HG03442 (cell line): ENCODE results near the gene APBA2.

Experiments used
- ATAC-seq: cut with Tn5 transposase; IDR thresholded peaks from one replicate; pipeline ENCODE4 v1.9.1; 2021; ENCODE audit warnings: mild to moderate bottlenecking, moderate library complexity; ENCODE audit not compliant: unreplicated experiment

APBA2 gene

DNA sequence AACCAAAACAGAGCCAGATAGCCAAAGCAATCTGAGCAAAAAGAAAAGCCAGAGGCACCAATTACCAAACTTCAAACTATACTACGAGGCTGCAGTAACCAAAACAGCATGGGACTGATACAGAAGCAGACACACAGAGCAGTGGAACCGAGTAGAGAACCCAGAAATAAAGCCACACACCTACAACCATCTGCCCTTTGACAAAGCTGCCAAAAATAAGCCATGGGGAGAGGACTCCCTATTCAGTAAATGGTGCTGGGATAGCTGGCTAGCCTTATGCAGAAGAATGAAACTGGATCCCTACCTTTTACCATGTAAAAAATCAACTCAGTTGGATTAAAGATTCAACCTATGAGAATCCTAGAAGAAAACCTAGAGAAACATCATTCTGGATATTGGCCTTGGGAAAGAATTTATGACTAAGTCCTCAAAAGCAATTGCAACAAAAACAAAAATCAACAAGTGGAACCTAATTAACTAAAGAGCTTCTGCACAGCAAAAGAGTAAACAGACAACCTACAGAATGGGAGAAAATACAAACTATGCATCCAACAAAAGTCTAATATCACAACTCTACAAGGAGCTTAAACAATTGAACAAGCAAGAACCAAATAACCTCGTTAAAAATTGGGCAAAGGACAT is 95.1 kb downstream of the APBA2 start:
- no peak for ATAC-seq

DNA sequence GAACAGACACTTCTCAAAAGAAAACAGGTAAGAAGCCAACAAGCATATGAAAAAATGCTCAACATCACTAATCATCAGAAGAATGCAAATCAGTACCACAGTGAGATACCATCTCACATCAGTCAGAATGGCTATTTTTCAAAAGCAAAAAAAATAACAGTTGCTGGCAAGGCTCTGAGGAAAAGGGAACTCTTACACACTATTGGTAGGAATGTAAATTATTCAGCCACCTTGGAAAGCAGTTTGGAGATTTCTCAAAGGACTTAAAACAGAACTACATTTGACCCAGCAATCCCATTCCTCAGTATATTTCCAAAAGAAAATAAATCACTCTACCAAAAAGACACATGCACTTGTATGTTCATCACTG is 95.6 kb downstream of the APBA2 start:
- no peak for ATAC-seq

DNA sequence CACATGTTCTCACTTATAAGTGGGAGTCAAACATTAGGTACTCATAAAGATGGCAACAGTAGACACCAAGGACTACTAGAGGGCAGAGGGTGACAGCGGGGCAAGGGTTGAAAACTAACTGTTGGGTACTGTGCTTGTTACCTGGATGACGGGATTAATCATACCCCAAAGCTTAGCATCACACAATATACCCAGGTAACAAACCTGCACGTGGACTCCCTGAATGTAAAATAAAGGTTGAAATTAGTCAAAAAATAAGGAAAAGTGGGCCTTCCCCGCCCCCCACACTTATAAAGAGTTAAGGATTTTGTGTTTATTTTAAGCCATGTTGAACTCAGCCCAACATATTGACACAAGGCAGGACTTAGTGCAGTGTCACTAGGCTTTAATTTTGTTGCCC is 96.1 kb downstream of the APBA2 start:
- ATAC-seq, result no peak

DNA sequence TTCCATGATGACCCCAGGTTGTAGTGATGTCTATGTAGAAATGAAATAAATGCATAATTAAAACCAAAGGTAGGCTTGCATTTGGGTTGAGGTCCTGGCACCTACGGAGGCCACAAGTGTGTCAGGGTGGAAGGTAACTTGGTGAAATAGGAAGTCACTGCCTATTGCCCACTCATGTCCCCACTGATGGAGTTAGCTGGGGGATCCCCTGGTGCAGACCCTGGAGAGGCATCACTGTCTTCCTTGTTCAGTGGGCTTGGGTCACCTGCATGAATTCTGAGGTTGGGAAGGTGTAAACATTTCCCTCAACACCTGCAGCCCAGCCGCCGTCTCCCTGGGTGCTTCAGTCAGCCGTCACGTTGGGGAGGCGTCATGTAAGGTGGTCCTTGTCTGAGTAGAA is 97.1 kb downstream of the APBA2 start:
- no peak for ATAC-seq

DNA sequence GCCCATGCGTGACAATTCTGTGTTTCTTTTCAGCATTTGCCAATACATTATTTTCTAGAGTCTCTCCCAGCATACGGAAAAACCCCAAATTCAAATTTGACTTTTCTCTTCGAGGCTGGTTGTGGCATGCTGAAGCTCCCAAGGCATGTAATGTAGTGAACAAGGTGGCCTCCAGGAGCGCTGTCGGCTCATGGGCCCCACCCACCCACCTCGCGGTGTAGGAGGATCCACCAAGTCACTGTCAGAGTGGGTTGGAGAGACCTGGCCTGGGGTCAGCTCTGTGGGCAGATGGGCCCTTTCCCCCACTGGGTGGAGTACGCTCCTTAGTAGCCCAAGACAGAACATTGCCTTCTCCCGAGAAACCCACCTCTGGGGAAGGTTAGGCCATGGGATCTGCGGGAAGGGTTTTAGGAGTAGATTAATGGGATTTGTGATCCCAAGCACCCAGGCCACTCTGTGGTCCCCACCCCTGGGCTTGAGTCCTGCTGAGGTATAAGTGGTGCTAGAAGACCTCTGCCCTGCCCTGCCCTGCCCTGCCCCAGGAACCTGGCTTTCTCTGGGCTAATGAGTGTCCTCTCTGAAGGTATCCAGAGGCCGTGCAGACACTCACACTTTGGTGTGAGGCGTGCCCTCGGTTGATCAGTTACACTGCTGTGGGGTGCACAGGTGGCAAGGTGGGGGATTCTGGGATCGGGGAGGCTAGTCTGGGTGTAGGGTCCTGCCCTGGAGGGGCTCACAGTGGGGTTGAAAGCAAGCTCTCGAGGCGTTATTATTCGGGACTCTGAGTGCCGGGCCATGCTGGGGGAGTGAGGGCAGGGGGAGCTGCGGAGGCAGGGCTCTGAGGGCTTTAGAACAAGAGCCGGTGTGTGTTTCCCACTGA is 97.9 kb downstream of the APBA2 start:
- no peak for ATAC-seq

DNA sequence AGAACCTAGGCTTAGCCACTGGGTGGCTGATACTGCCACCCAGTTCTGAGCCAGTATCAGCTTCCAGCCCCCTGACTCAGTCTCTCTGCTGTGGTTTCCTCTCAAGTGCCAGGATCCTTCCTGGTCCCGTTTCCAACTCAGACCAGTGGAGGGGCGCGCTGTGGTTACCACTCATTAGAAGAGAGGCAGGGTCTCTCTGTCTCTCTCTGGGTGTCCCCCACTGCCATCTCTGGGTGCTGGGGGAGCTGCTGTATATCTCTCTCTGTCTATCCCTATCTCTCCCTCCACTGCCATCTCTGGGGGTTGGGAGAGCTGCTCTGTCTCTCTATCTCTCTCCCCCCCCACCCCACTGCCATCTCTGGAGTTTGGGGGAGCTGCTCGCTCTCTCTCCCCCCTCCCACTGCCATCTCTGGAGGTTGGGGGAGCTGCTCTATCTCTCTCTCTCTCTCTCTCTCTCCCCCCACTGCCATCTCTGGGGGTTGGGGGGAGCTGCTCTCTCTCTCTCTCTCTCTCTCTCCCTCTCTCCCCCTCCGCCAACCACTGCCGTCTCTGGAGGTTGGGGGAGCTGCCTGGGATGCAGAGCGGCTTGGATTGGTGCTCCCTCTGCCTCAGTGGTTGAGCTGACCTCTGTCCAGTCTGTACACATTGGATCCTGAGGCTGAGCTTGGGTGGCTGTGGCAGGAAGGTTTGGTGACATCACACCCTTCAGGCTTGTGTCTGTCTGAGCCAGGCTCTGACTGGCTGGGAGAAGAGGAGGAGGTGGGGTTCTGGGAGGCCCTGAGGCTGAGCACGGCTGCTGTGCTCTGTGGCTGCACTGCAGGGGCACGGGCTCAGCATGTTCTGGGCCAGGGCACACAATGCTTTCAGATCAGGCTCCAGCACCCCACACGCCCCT is 98.9 kb downstream of the APBA2 start:
- ATAC-seq, result no peak

DNA sequence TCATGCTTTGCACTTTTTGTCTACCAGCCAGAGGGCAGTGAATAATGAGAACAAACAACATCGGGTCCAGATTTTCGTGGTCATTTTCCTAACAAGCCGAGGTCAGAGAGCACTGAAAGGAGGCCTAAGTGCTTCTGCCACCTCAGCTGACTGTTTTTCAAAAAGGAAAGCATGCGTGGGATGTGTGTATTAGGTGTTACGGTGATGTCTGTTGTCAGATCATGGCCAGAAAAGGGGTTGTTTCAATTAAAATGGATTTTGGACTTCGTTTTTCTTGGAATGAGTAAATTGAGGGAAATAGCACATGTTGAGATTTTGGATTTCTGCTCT is 99.5 kb downstream of the APBA2 start:
- ATAC-seq, result no peak

DNA sequence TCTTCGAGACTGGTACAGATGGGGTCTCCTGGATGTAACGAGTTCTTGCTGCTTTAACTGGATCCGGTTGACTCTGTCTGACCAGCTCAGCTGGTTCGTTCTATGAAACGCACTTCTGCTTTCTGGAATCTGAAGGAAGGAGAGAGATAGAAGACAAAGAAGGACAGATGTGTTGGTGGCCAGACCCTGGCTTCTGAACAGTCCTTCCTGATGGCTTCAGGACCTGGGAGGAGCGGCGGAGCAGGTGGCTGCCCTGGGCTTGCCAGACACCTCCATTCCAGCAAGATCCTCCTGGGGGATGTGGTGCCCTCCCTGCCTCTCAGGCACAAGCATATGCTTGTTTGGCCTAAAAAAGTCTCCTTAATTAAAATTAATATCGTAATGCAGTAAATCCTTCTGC is 99.9 kb downstream of the APBA2 start:
- no peak for ATAC-seq

DNA sequence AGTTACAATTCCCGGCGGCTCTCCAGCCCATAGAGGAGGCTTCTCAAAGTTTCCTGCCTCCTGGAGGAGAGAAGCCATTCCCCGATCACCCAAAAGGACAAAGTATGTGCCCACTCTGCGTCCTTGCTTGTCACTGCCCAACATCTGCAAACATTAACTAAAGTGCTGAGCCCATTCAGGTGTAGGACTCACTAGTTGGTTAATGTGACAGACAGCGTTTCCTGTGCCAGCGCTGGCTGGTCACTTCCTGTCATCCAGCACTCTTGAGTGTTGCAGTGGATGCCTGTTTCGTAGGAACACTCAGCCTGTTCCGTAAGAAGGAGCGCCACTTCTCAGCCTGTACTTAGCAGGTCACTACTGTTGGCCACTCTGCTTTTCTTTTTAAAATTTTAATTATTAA is 100.3 kb downstream of the APBA2 start:
- ATAC-seq, result no peak

DNA sequence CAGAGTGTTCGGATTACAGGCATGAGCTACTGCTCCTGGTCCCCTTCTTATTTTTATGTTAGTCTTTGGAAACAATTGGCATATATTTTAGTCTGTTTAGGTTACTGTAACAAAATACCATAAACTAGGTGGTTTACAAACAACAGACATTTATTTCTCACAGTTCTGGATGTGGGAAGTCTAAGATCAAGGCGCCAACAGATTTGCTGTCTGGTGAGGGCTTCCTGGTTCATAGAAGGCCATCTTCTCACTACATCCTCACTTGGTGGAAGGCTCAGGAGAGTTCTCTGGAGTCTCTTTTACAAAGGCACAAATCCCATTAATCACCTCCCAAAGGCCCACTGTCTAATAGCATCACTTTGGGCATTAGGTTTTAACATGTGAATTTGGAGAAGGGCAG is 101.0 kb downstream of the APBA2 start:
- no peak for ATAC-seq

DNA sequence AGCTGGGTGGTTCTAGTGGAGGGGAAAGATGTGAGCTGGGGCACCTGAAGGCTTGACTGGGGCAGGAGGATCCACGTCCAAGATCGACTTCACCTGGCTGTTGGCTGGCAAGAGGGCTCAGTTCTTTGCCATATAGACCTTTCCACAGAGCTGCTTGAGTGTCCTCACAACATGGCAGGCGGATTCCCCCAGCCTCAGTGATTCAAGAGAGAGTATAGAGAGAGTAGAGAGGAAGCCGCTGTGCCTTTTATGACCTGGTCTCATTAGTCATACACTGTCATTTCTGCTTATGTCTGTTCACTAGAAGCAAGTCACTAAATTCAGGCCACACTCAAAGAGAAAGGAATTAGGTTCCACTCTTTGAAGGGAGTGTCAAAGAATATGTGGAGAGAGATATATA is 101.6 kb downstream of the APBA2 start:
- no peak for ATAC-seq

DNA sequence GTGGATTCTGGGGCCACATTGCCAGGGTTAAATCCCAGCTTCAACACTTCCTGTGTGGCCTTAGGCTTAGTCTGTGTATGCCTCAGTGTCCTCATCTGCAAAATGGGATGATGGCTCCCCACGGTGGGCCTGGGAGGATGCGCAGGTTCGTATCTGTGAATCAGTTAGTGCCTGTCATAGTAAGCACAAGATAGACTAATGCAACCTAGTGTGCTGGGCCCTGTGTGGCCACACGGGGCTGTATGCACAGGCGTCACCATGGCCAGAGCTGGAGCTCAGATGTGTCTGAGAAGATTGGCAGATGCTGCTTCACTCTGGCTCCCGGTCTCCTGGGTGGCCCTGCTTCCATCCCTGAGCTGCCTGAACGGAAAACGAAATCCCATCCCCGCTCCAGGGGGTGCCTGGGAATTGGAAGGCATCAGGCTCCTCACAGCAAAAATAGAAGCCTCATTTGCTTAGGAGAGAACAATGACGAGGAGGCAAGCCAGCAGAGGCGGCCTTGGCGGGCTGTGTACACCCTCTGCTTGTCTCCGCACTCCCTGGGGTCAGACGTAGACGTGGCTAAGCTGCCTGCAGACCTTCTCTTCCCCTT is 103.6 kb downstream of the APBA2 start:
- no peak for ATAC-seq

DNA sequence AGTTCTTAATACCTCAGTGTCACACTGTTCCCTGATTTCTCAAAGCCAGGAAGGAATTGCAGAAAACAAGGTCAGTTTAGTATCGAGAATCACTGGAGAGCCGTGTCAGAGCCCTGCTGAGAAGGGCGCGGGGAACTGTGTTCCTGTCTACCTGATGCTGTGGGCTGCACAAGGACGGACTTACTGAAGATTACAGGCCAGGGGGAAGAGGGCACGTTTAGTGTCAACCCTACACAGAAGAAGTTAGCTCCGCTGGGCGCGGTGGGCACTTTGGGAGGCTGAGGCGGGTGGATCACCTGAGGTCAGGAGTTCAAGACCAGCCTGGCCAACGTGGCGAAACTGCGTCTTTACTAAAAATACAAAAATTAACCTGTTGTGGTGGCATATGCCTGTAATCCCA is 104.1 kb downstream of the APBA2 start:
- no peak for ATAC-seq

DNA sequence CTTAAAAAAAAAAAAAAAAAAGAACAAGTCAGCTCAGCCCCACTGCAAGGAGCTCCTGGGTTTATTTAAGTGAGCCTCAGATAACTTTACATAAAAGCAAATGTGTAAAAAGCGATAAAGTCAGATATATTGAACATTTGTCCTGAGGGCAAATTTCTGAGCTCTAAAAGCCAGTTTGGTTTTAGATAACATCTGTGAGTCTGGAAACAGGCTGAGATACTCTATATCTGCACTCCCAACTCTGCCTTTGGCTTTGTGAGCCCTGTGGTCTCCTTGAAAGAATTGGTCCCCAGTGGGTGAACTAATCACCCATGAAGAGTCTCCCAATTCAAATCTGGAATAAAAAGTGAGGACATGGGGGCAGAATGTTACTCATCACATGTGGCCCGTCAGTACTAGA is 104.6 kb downstream of the APBA2 start:
- ATAC-seq, result no peak

DNA sequence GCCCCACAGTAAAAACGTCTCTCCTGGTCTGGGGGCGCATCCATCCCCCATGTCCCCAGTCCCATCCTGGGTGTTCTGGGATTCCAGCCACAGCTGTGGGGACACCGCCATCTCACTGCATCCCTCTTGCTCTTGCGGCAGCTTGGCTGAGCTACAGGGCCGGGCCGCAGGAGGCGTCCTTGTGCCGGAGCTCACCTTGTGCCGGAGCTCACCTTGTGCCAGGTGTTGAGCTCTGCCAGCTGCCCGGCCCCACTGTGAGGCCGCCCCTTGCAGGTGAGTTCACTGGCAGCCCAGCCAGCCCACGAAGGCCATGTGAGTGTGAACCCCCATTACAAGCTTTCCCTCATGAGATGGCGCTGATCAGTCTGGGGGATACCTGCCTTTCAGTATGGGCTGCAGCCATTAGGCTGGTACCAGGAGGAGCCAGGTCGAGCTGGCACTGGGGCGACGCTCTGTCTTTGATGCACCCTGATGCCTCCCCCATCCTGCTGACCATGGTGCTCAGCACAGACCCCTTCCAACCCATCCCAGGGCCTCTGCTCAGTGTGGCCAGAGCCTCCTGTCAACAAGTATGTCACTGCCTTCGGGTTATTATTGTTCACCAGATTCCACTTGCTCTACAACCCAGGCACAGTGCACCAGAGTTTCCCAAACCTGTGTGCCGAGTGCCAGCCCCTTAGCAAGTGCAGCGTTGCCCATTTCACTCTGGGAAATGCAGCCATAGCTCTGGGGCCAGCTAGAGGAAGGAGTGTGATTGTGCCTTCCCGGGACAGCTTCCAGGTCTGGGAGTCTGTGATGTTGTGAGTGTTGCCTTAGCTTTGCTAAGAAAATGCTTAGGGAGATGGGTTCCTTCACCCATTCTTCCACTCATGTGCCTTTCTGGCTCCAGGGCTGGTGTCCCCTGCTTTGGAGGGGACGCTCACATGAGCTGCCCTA is 105.7 kb downstream of the APBA2 start:
- ATAC-seq, result no peak

DNA sequence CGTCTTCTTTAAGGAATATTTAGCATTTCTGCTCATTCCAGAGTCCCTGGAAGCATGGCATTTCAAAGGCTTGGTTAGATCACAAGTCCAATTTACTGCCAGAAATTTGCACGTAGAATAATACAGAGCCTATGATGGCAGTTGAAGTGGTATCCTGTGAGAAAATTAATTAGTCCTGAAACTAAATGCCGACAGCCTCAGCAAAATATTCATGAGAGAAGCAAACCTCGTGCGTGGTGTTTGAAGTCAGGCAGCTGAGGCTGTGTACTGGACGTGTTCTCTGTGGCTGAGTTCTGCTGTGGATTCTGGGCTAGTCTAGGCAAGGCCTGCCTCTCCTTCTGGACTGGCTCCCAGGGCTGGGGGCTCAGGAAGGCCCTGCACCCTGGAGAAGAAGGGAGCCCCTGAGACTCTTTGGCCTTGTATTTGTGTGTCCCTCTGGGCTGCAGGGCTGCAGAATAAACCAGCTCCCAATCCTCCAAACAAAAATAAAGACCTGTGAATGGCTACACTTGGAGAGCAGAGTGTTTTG is 106.6 kb downstream of the APBA2 start:
- ATAC-seq, result no peak

DNA sequence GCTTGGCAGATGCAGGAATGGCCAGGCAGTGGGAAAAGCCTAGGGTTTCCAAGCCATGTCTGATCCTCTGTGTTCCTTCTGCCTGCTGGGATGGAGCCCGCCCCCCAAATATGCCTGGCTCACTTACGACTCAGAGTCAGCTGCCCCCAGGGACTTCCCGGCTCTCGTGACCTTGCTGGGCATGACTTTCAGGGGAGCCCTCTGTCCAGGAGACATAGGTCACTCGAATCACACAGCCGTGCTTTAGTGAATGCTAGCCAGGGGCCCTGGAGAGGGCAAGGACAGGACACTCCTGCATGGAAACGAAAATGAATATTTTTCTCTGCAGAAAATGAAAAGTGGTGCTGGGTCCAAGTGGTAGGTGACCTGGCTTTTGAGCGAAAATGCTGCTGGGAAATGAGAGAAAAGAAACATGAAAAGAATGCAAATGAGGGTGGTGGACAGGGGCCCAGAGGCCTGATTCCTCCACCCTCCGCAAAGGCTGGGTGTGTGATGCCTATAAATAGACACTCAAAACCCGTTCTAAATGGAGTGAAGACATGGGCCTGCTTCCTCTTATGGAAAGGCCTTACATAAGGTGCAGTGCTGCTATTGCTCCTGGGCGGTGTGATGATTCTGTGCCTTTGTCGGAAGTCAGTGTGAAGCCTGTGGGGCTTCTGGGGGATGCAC is 107.4 kb downstream of the APBA2 start:
- ATAC-seq, result no peak

DNA sequence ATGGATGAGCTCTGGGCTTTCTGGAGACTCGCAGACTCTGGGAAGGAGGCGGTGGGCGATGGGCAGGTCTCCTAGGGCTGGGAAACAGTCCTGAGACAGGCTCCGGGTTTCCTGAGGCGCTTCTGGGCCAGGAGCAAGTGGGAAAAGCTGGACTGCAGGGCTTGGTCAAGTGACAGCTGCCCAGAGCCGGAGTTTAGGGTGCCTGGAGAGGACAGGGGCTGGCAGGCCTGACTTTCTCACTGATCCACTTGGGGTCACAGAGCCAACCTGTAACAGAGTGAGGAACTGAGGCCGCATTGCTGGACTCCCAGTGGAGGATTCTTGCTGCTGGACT is 107.9 kb downstream of the APBA2 start:
- no peak for ATAC-seq

DNA sequence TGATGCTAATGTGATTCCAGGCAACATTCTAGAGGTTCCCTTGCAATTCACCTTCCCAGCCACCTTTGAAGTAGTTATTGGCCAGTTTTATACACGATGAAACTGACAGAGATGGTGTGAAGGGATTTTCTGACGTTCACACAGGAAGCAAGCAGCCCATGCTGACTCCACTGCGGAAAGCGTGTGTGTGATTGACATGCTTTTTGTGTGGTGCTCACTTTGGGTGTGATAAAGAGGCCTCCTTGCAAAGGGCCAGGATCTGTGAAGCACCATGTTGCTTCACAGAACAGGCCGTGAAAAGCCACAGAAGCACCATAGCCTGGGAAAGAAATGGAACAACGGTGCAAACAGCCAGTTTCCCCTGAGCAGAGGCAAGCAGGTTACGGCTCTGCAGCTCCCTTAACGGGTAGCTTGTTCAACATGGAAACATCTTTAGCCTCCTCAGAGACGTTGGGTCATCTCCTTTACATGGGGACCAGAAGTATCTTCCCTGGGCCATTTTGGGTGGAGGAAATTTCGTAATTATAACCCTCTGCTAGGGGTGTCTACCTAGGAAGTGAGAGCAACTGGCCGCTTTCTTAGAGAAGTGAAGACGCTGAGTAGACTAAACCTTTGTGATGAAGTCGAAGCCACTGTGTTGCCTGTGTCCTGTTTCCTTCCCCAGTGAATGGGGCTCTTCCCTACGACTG is 108.5 kb downstream of the APBA2 start:
- ATAC-seq, result no peak
